HEK293T (cell line): ENCODE data around the gene VSTM2B.

Experiments used
- CTCF ChIA-PET: fragments of 350-600 bp; formaldehyde crosslinking; extraction: SDS; loops from one replicate; lab custom pipeline; 2021; ENCODE audit warnings: antibody characterized with exemption, inconsistent platforms; lab: Yijun Ruan, JAX
- POLR2A ChIA-PET: fragments of 350-600 bp; formaldehyde crosslinking; extraction: SDS; loops from one replicate; lab custom pipeline; 2020; ENCODE audit warnings: antibody characterized with exemption, inconsistent platforms; lab: Yijun Ruan, JAX
- DNase-seq: peaks from one replicate; pipeline ENCODE4 v3.0.0; 2012; ENCODE audit warnings: mixed read lengths; ENCODE audit errors: extremely low spot score
- ARNT ChIP-seq: fragments of 450-650 bp; IDR thresholded peaks from 2 replicates; pipeline ENCODE4 v1.6.1; 2017; ENCODE audit warnings: mild to moderate bottlenecking
- BHLHE40 ChIP-seq: fragments of 450-650 bp; IDR thresholded peaks from 2 replicates; pipeline ENCODE4 v1.6.1; 2016; ENCODE audit warnings: mild to moderate bottlenecking, moderate library complexity, borderline replicate concordance
- CTBP1 ChIP-seq: fragments of 450-650 bp; IDR thresholded peaks from 2 replicates; pipeline ENCODE4 v1.6.1; 2016; ENCODE audit warnings: borderline replicate concordance
- ELF4 ChIP-seq: fragments of 450-650 bp; IDR thresholded peaks from 2 replicates; pipeline ENCODE4 v1.6.1; 2017; ENCODE audit warnings: antibody characterized with exemption
- FOXA1 ChIP-seq: fragments of 450-650 bp; IDR thresholded peaks from 2 replicates; pipeline ENCODE4 v1.6.1; 2016; ENCODE audit warnings: mild to moderate bottlenecking
- FOXK2 ChIP-seq: fragments of 450-650 bp; IDR thresholded peaks from 2 replicates; pipeline ENCODE4 v1.6.1; 2016; ENCODE audit warnings: mild to moderate bottlenecking
- FOXM1 ChIP-seq: fragments of 450-650 bp; IDR thresholded peaks from 2 replicates; pipeline ENCODE4 v1.6.1; 2017; ENCODE audit warnings: mild to moderate bottlenecking, borderline replicate concordance
- HDGF ChIP-seq: fragments of 450-650 bp; IDR thresholded peaks from 2 replicates; pipeline ENCODE4 v1.6.1; 2017; ENCODE audit warnings: antibody characterized with exemption, borderline replicate concordance
- L3MBTL2 ChIP-seq: fragments of 450-650 bp; conservative IDR thresholded peaks from 2 replicates; pipeline ENCODE4 v1.6.1; 2016; ENCODE audit warnings: mild to moderate bottlenecking
- LEF1 ChIP-seq: fragments of 450-650 bp; IDR thresholded peaks from 2 replicates; pipeline ENCODE4 v1.6.1; 2017; ENCODE audit warnings: mild to moderate bottlenecking, borderline replicate concordance
- NFRKB ChIP-seq: fragments of 450-650 bp; IDR thresholded peaks from 2 replicates; pipeline ENCODE4 v1.6.1; 2016; ENCODE audit warnings: mild to moderate bottlenecking, moderate library complexity
- SP1 ChIP-seq: fragments of 450-650 bp; IDR thresholded peaks from 2 replicates; pipeline ENCODE4 v1.6.1; 2017
- SUZ12 ChIP-seq: fragments of 450-650 bp; IDR thresholded peaks from 2 replicates; pipeline ENCODE4 v1.6.1; 2016; ENCODE audit warnings: mild to moderate bottlenecking
- TARDBP ChIP-seq: fragments of 450-650 bp; IDR thresholded peaks from 2 replicates; pipeline ENCODE4 v1.6.1; 2016
- ZNF384 ChIP-seq: fragments of 450-650 bp; IDR thresholded peaks from 2 replicates; pipeline ENCODE4 v1.6.1; 2016
- TF ChIP-seq, protein P1 (sequence below): fragments of 450-650 bp; IDR thresholded peaks from 2 replicates; pipeline ENCODE4 v1.6.1; 2016

The VSTM2B gene

DNA sequence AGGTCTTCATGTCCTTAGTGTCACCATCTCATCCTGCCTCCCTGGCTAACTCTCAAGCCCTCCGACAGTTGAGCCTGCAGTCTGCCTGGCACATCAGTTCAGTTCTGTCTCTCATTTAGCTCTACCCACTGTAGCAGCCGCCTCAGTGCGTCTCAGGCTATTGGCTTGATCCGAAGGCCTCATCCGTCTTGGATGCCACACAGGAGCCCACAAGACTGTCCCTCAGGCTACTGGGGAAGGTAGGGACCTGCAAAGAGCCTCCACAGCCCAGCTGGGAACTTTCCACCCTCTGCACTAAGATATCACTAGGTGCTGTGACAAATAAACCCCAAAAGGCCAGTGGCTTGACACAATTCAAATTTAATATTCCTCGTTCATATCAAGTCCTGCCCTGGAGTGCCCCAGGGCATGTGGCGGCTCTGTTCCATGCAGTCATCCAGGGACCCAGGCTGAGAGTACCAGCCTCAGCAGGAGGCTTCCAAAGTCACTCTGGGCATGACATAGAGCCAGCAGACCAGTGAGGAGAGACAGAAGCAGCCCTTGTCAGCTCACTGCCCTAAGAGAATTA lies 5.7 kb downstream of the VSTM2B start:
- DNase-seq, result no peak
- CTCF ChIA-PET, result no interaction called here
- no peak for TF ChIP-seq CTBP1
- TF ChIP-seq NFRKB, result no peak
- TF ChIP-seq LEF1, result no peak
- no peak for TF ChIP-seq SUZ12
- TF ChIP-seq FOXM1, result no peak
- TF ChIP-seq, protein P1, sequence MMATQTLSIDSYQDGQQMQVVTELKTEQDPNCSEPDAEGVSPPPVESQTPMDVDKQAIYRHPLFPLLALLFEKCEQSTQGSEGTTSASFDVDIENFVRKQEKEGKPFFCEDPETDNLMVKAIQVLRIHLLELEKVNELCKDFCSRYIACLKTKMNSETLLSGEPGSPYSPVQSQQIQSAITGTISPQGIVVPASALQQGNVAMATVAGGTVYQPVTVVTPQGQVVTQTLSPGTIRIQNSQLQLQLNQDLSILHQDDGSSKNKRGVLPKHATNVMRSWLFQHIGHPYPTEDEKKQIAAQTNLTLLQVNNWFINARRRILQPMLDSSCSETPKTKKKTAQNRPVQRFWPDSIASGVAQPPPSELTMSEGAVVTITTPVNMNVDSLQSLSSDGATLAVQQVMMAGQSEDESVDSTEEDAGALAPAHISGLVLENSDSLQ, result no peak
- no peak for TF ChIP-seq BHLHE40
- TF ChIP-seq SP1, result no peak
- TF ChIP-seq ELF4, result no peak
- TF ChIP-seq FOXK2, result no peak
- TF ChIP-seq ARNT, result no peak
- no peak for TF ChIP-seq L3MBTL2
- TF ChIP-seq ZNF384, result no peak
- no peak for TF ChIP-seq TARDBP
- POLR2A ChIA-PET, result no interaction called here

DNA sequence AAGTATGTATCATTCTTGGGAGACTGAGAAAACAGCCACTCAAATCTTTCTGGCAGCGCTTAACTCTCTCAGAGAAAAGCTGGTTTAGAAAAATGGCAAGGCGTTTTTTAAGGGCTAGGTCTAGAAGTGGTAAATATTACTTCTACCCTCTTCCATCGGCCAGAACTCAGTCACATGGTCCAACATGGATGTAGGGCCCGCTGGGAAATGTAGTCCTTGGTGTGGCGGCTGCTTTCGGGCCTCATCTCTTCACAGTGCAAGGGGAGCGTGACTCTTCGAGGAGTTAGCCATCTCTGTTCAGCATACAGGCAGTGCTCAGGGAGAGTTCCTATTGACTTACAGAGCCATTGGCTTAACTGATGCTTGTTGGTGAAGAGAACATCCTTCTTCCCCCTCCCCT lies 6.3 kb downstream of the VSTM2B start:
- POLR2A ChIA-PET, result no interaction called here
- CTCF ChIA-PET, result no interaction called here
- DNase-seq, result no peak
- TF ChIP-seq TARDBP, result no peak
- TF ChIP-seq HDGF, result no peak
- no peak for TF ChIP-seq ARNT
- TF ChIP-seq SP1, result no peak
- no peak for TF ChIP-seq FOXA1
- no peak for TF ChIP-seq L3MBTL2
- no peak for TF ChIP-seq FOXK2
- TF ChIP-seq LEF1, result no peak
- TF ChIP-seq SUZ12, result no peak
- TF ChIP-seq, protein P1, result no peak
- TF ChIP-seq ELF4, result no peak
- no peak for TF ChIP-seq ZNF384
- no peak for TF ChIP-seq NFRKB
- no peak for TF ChIP-seq CTBP1
- no peak for TF ChIP-seq FOXM1

DNA sequence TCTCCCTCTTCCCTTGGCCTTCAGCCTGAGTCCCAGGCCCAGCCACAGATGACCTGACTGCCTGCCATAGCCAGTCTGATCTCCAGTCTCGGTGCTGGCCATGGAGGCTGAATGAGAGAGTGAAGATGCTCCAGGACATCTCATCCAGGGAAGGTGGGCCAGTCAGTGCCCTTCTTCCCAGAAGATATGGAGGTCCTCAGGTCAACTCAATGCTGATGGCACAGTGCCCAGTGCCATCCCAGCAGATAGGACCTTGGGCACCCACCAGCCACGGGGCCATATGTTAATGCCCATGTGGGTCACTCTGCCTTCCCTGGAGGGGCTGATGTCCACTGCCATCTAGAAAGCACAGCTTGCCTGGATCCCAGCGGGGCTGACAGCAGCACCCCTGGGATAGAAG lies 7.2 kb downstream of the VSTM2B start:
- no peak for TF ChIP-seq ARNT
- TF ChIP-seq ZNF384, result no peak
- TF ChIP-seq FOXM1, result no peak
- TF ChIP-seq LEF1, result no peak
- no peak for TF ChIP-seq SP1
- TF ChIP-seq FOXA1, result no peak
- TF ChIP-seq, protein P1, result no peak
- TF ChIP-seq FOXK2, result no peak
- TF ChIP-seq BHLHE40, result no peak
- no peak for TF ChIP-seq CTBP1
- TF ChIP-seq TARDBP, result no peak
- no peak for TF ChIP-seq HDGF
- DNase-seq, result no peak
- ChIA-PET CTCF (no interaction called here), POLR2A (no interaction called here)

DNA sequence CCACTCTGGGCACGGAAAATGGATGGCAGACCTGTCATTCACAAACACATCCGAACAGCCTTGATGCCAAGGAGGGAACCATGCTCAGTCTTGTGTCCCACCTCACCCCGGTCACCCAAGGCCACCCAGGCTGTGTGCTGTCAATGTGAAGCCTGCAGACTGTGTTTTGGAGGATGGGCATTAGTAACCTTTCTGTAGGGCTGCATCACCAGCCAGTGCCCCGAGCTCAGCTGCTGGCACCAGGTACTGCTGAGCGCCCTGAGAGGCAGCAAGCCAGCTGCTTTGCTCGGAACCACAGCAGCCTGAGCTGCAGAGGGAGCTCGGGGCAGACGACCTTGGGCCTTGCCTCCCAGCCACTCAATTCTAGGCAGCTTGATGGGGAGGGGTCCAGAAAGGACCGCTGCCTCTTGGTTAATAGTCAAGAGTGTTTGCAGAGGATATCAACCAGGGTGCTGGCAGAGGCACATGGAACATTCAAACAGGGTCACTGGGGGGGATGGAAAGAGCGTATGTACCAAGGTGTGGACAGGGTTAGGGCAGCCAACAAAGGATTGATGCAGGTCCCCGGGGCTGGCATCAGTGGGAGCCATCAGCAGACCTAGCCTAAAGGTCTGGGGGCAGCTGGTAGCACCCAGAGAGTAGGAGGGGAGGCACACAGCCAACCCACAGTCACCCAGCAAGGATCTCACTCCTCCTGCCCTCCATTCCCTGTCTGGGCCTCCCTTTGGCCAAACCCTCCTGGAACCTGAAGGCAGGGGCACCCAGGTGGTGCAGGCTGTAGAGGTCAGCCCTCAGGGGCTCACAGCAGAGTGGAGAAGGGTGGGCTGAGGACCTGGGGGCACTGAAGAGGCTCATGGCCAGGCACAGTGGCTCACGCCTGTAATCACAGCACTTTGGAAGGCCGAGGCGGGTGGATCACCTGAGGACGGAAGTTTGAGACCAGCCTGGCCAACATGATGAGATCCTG lies 8.1 kb downstream of the VSTM2B start:
- POLR2A ChIA-PET, result no interaction called here

DNA sequence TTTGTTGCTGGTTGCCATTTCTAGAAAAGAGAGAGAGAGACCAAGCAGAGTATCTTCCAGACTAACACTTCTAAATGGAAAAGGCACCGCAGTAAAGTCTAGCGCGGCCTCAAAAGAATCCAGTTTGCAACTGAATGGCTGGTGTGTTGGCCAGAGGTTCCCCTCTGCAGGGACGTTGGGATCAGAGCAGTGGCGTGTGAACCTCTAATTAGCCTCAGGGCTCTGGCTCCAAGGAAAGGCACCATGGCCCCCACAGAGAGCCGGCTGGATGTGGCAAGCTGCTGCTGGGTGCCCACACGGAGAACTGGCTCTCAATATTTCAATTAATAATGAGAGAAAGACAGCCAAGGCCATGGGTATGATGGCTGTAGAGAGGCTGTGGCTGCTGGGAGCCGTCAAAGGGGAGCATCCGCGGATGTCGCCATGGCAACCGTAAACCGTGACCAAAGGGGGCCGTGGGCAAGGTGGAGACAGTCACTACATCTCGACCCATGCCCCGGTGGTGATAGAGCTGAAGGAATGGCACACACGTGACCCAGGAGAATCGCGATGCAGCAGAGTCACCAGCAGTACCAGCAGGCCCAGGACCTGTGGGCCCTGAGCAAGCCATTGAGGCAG lies 9.5 kb downstream of the VSTM2B start:
- POLR2A ChIA-PET, result no interaction called here
- CTCF ChIA-PET, result no interaction called here
- TF ChIP-seq CTBP1, result no peak
- TF ChIP-seq NFRKB, result no peak
- TF ChIP-seq TARDBP, result no peak
- TF ChIP-seq L3MBTL2, result no peak
- TF ChIP-seq, protein P1, result no peak
- no peak for TF ChIP-seq BHLHE40
- no peak for TF ChIP-seq SUZ12
- TF ChIP-seq HDGF, result no peak
- no peak for TF ChIP-seq ARNT
- TF ChIP-seq FOXK2, result no peak
- DNase-seq, result no peak

More for the DNA sequence above, 8.1 kb downstream of the VSTM2B start:
- TF ChIP-seq TARDBP (no peak), L3MBTL2 (no peak), ARNT (no peak), SUZ12 (no peak), CTBP1 (no peak), ELF4 (no peak)
- CTCF ChIA-PET, result no interaction called here
- DNase-seq, result no peak
